Left lung (tissue), 10 donors: ENCODE results near the gene PBX1. TPM values are rescaled to one million over a fixed set of nuclear protein-coding genes. Genes with fewer than 3 reads are reported as not detected.

Experiments
- ATAC-seq: fragments of 200-7000 bp; cut with Tn5 transposase; one replicate; pipeline ENCODE4 v1.9.1; 2020; ENCODE audit warnings: moderate library complexity
- DNase-seq, 4 donors: peaks; one replicate each; pipeline ENCODE4 v3.0.0-alpha.2; 2013 to 2020
- H3K27ac ChIP-seq, 2 donors: fragments of 200-600 bp; sonication (generic) in 1 of 2; one replicate each; pipeline versions ENCODE4 v1.5.0 to v1.8.0; 2020 to 2021
- H3K27me3 ChIP-seq, 2 donors: fragments of 200-600 bp; sonication (generic) in 1 of 2; one replicate each; pipeline versions ENCODE4 v1.5.0 to v1.8.0; 2020 to 2021
- H3K36me3 ChIP-seq, 2 donors: fragments of 200-600 bp; sonication (generic) in 1 of 2; one replicate each; pipeline versions ENCODE4 v1.5.0 to v1.8.0; 2020 to 2021
- H3K4me1 ChIP-seq, 2 donors: fragments of 200-600 bp; one replicate each; pipeline ENCODE4 v1.8.0; 2021
- H3K4me3 ChIP-seq, 2 donors: fragments of 200-600 bp; sonication (generic) in 1 of 2; one replicate each; pipeline versions ENCODE4 v1.5.0 to v1.8.0; 2020 to 2021; ENCODE audit warnings: mild to moderate bottlenecking in 1 of 2
- H3K9me3 ChIP-seq, 2 donors: fragments of 200-600 bp; sonication (generic) in 1 of 2; one replicate each; pipeline versions ENCODE4 v1.5.0 to v1.8.0; 2020 to 2021
- intact Hi-C, 2 donors: fragments of 100-400 bp; cut with DNase I; formaldehyde crosslinking; loops; one replicate each; pipeline versions ENCODE4 v1.11.2 to v1.14.2; 2022
- polyA plus RNA-seq, 6 donors: library from polyadenylated mRNA; unstranded; fragments of 120-200 nt; gene quantifications; one replicate each; pipeline ENCODE4 v1.2.1, GENCODE V29; 2013; ENCODE audit not compliant: insufficient read length in 6 of 6
- total RNA-seq, 2 donors: library from RNA; stranded (reverse); fragmentation: NEBNext Ultra II Directional; extraction: Animal tissue kit (Norgen Biotek cat#: 25700); gene quantifications; one replicate each; pipeline ENCODE4 v1.2.1, GENCODE V29; 2021
- TF ChIP-seq, protein P1 (sequence below), 2 donors: fragments of 200-600 bp; sonication (generic) in 1 of 2; IDR thresholded peaks; one replicate each; pipeline versions ENCODE4 v1.5.0 to v1.8.0; 2021; ENCODE audit warnings: antibody characterized with exemption in 2 of 2
- donor health status: DM: no; HTN: yes; CAD: no.
- donor health status: DM: no; HTN: no; CAD: no.

Gene PBX1
- total and polyA plus RNA-seq, 8 donors = 44.5 to 133 (median 127) TPM

DNA sequence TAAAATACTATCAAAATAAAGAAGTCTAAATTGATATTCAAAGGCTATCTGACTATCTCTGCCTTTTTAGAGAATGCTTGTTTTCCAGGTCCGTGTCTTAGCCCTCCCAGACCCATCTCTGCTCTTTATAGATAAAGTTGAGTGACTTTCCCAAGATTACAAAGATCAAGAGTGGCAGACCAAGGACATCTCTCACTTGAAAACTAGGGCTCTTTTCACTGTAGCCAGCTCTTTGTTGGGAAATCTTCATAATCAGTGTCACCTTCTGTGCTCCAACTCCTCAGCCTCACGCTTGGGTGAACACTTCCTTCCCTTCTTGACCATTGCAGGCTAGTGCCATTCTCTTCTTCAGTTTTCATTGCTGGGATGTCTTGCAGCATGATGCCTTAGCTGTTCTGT lies 211.1 kb downstream of the PBX1 start:
- Histone ChIP-seq H3K27ac (no peak overlapping the region), H3K36me3 (no peaks in the 10 kb centered on the region), H3K9me3 (no peaks in the 10 kb centered on the region), H3K4me3 (no peak overlapping the region), H3K4me1 (peaks cover 21 to 23% of the 10 kb centered on the region in 2 donors), H3K27me3 (no peaks in the 10 kb centered on the region)
- ATAC-seq (no peak), DNase-seq (no peak)
- intact Hi-C loops = no loop called here
- TF ChIP-seq, protein P1, sequence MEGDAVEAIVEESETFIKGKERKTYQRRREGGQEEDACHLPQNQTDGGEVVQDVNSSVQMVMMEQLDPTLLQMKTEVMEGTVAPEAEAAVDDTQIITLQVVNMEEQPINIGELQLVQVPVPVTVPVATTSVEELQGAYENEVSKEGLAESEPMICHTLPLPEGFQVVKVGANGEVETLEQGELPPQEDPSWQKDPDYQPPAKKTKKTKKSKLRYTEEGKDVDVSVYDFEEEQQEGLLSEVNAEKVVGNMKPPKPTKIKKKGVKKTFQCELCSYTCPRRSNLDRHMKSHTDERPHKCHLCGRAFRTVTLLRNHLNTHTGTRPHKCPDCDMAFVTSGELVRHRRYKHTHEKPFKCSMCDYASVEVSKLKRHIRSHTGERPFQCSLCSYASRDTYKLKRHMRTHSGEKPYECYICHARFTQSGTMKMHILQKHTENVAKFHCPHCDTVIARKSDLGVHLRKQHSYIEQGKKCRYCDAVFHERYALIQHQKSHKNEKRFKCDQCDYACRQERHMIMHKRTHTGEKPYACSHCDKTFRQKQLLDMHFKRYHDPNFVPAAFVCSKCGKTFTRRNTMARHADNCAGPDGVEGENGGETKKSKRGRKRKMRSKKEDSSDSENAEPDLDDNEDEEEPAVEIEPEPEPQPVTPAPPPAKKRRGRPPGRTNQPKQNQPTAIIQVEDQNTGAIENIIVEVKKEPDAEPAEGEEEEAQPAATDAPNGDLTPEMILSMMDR (IDR thresholded peaks at IDR 0.05) = no peak

DNA sequence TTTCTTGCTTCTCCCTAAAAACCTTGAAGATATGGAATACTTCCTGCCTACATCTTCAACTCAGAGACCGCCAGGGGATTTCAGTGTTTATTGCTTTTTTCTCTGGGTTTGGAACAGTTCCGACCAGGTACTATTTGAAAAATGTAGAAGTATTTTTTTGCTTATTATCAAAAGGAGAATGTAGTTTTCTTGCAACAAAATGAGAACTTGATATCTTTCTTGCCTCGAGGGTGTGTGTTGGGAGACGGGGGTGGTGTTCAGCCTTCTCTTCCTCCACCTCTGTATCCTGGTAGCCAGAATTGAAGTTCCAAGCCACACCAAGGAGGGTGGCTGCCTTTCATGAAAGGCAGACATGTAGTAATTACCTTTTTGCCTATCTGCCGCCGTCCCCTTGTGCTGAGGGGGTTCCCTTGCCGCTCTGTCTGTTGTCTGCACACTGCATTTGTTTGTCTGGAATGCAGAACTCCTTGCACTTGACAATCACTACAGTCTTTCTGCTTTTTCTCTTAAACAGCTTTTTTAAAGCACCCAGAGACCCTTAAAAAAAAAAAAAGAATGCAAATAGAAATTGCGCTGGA lies 212.1 kb downstream of the PBX1 start:
- peaks cover 19 to 25% of the 10 kb centered on the region in 2 donors for H3K4me1 ChIP-seq
- ATAC-seq (no peak), DNase-seq (no peak)
- H3K27me3 ChIP-seq = no peaks in the 10 kb centered on the region
- peak overlapping the region; percentile 7 to 54 for H3K27ac ChIP-seq
- H3K9me3 ChIP-seq = no peaks in the 10 kb centered on the region
- H3K4me3 ChIP-seq = no peak overlapping the region
- intact Hi-C loops = no loop called here
- no peaks in the 10 kb centered on the region for H3K36me3 ChIP-seq
- TF ChIP-seq, protein P1 (IDR thresholded peaks at IDR 0.05) = no peak

DNA sequence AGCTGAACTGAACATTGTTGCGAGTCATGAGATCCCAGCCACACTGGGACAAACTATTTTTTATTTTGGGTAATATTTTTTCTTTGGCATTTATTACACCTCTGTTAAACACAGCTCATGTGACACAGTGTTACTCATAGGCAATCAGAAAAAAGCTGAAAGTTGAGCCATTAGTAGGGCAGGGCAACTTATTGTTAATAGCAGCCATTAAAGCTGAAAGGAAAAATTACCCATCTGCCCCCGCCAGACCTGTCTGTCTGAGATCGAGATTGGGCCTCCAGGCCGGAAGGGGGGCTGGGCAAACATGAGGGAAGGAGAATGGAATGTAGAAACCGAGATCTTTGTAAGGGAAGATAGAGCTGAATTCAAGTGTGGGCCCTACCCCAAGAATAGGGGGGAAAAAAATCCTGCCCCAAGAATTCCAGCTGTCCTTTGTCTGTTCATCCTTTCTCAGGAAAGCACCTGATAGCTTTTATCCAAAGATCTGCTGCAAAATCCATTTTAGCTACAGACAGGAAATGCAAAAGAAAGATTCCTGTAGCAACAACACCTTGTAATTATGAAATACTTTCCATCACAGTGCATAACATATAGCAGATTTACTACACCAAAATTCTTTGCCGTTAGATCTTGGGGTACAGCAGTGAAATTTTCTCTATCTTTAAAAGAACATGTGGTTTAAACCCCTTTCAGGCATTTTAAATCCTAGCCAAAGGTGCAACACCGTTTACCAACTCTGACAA lies 212.8 kb downstream of the PBX1 start:
- no peaks in the 10 kb centered on the region for H3K27me3 ChIP-seq
- H3K9me3 ChIP-seq = no peaks in the 10 kb centered on the region
- TF ChIP-seq, protein P1 (IDR thresholded peaks at IDR 0.05) = no peak
- DNase-seq (no peak), ATAC-seq (peak; percentile 32)
- H3K27ac ChIP-seq = peak overlapping the region; percentile 7 to 54
- no peak overlapping the region for H3K4me3 ChIP-seq
- intact Hi-C loops = no loop called here
- H3K36me3 ChIP-seq = no peaks in the 10 kb centered on the region
- peaks cover 19 to 25% of the 10 kb centered on the region in 2 donors for H3K4me1 ChIP-seq

DNA sequence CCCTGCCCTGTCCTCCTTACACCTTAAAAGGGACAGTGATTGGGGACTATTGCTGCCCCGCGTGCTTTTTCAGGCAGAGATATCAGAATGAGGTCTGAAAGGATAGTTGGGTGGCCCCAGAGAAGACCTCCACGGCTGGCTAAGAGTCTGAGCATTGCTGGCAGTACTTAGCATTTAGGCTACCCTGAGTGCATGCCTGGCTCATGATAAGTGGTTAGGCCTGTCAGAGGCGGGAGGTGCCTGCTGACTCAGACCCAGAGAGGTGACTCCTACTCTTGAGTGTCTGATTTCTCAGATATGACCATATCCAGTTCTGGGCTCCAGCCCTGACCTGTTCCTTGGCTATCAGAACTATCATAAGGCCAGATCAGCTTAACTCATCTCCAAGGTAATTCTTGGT lies 213.7 kb downstream of the PBX1 start:
- no peaks in the 10 kb centered on the region for H3K9me3 ChIP-seq
- intact Hi-C loops = no loop called here
- TF ChIP-seq, protein P1 (IDR thresholded peaks at IDR 0.05) = no peak
- H3K27me3 ChIP-seq = no peaks in the 10 kb centered on the region
- H3K4me3 ChIP-seq = no peak overlapping the region
- peaks cover 19 to 25% of the 10 kb centered on the region in 2 donors for H3K4me1 ChIP-seq
- H3K36me3 ChIP-seq = no peaks in the 10 kb centered on the region
- peak; percentile 94 for ATAC-seq
- peak in 3 of 4 donors; percentile 46 to 81 (median 75) for DNase-seq
- peak overlapping the region; percentile 7 to 54 for H3K27ac ChIP-seq

DNA sequence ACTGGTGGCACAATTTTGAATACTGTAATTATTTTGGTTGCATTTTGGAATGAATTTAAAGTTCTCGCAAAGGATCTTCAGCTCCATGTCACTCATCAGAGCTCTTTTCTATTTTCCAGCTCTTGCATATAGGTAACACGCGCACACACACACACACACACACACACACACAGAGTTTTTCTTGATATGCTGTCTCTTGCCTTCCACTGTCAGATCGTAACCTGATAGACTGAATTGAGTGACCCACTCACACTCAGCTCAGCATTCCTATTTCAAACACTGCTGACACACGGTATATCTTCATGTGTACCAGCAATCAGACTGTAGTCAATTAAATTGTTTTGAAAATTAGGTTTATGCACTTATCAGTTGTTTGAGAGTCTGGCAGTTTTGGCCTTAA lies 214.1 kb downstream of the PBX1 start:
- Histone ChIP-seq H3K27ac (peak overlapping the region in 1 of 2 donors; percentile 28), H3K9me3 (no peaks in the 10 kb centered on the region), H3K4me3 (no peak overlapping the region), H3K27me3 (no peaks in the 10 kb centered on the region), H3K4me1 (peaks cover 19 to 25% of the 10 kb centered on the region in 2 donors), H3K36me3 (no peaks in the 10 kb centered on the region)
- DNase-seq (no peak), ATAC-seq (no peak)
- intact Hi-C loops = no loop called here
- TF ChIP-seq, protein P1 (IDR thresholded peaks at IDR 0.05) = no peak
